Measurements from ENCODE around the gene DENR. TPM values are rescaled to one million over a fixed set of nuclear protein-coding genes. Genes with fewer than 3 reads are reported as not detected.

The DENR gene
- total RNA-seq, 1 experiment from 2014 or later = 80.1 TPM

DNA sequence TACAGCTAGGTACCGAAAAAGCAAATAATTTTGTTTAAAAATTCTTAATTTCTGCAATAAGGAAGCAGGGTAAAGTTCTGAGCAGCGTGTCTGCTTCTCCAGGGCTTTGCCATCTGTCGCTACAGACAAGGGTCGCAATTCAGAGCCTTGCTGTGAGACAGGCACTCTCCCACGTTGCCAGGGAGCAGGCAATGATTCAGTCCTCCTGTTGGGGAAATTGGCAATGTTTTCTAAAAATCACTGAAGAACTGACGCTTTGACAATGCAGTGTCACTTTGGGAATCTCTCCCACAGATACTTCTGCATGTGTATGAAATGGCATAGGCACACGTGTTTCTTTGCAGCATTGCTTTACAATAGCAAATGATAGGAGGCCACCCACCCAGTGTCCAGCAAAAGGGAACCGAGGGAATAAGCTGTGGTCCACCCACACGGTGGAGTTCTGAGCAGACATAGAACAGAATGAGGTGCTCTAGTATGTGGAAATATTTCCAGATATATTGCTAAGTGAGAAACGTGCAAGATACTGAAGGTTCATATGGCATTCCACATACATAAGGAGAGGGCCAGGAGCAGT is 66.7 kb downstream of the DENR start:
- no peak for DNase-seq (ENCODE audit: low spot score)

- no peak for DNase-seq (ENCODE audit: low spot score)
Measured at GRCh38 chr12:122820138-122820537, 67.5 kb downstream of the DENR start.

Other genes with a start within 250 kb of the DENR start
- 54.0 and 69.1 TPM in 2 replicates for gene RSRC2, start 225.9 kb upstream of the DENR start, total RNA-seq (2014; rRNA removed; shearing (Covaris generic))
- gene KNTC1, start 225.6 kb upstream of the DENR start, total RNA-seq (2014; rRNA removed; shearing (Covaris generic)) = 43.3 and 49.0 TPM in 2 replicates
- gene HCAR2, start 49.5 kb upstream of the DENR start, total RNA-seq (2014; rRNA removed; shearing (Covaris generic)) = not detected in 2 replicates
- not detected in 2 replicates for gene HCAR3, start 36.0 kb upstream of the DENR start, total RNA-seq (2014; rRNA removed; shearing (Covaris generic))
- not detected in 2 replicates for gene HCAR1, start 22.0 kb upstream of the DENR start, total RNA-seq (2014; rRNA removed; shearing (Covaris generic))
- gene CCDC62, start 21.7 kb downstream of the DENR start, total RNA-seq (2014; rRNA removed; shearing (Covaris generic)) = 0.16 TPM in 1 of 2 replicates, not detected in the other
- 19.1 and 22.4 TPM in 2 replicates for gene HIP1R, start 82.6 kb downstream of the DENR start, total RNA-seq (2014; rRNA removed; shearing (Covaris generic))
- 19.2 and 23.9 TPM in 2 replicates for gene VPS37B, start 143.3 kb downstream of the DENR start, total RNA-seq (2014; rRNA removed; shearing (Covaris generic))
- 15.0 and 15.8 TPM in 2 replicates for gene ABCB9, start 213.6 kb downstream of the DENR start, total RNA-seq (2014; rRNA removed; shearing (Covaris generic))
- 12.0 and 20.9 TPM in 2 replicates for gene OGFOD2, start 222.4 kb downstream of the DENR start, total RNA-seq (2014; rRNA removed; shearing (Covaris generic))
- 228 and 284 TPM in 2 replicates for gene ARL6IP4, start 227.9 kb downstream of the DENR start, total RNA-seq (2014; rRNA removed; shearing (Covaris generic))